K562 (cell line): ENCODE measurements around the gene NXN. TPM values are rescaled to one million over a fixed set of nuclear protein-coding genes. Genes with fewer than 3 reads are reported as not detected.

Experiments
- ATAC-seq: fragments of 200-7000 bp; cut with Tn5 transposase; 3 replicates; pipeline ENCODE4 v1.9.1; 2020; ENCODE audit warnings: moderate library complexity
- BruUV-seq: library from RNA; stranded (reverse); fragments of 400-500 nt; replicated peaks from 2 replicates; lab custom pipeline; 2021; lab: Mats Ljungman, UMichigan
- CTCF ChIA-PET: fragments of 300-600 bp; formaldehyde crosslinking; extraction: SDS; loops from one replicate; lab custom pipeline; 2021; ENCODE audit warnings: low intra/inter-chr PET ratio; lab: Yijun Ruan, JAX
- POLR2A ChIA-PET: fragments of 300-600, 350-650 bp; sonication (Branson Sonifier 250); formaldehyde crosslinking; extraction: SDS; loops from one replicate; lab custom pipeline; 2021; ENCODE audit warnings: antibody characterized with exemption, inconsistent platforms; lab: Yijun Ruan, JAX
- DNase-seq, 4 experiments: peaks; one replicate each; pipeline versions ENCODE4 v3.0.0 to v3.0.0-alpha.2; 2011 to 2018; ENCODE audit warnings: low spot score in 3 of 4, mixed read lengths in 3 of 4; ENCODE audit errors: extremely low read depth in 1 of 4
- FAIRE-seq: peaks from 2 replicates; lab custom pipeline; 2011; peaks lifted over from hg19 to GRCh38; lab: Jason Lieb, UNC
- H2AFZ ChIP-seq: 2 replicates; pipeline ENCODE4 v1.6.0; 2011; ENCODE audit warnings: low read depth, low read length, control low read depth, inconsistent platforms
- H3K27ac ChIP-seq: fragments of 200-600 bp; 3 replicates; pipeline ENCODE4 v1.8.0; 2011; ENCODE audit warnings: low read depth, mild to moderate bottlenecking, control low read depth, inconsistent platforms, low read length, moderate library complexity, mixed read lengths; ENCODE audit errors: extremely low read depth
- H3K27me3 ChIP-seq, 2 experiments: fragments of 300-600 bp in 1 of 2; 2 replicates in 1 of 2; 3 replicates in 1 of 2; pipeline versions ENCODE4 v1.6.0 to v1.8.0; 2011; ENCODE audit warnings: inconsistent platforms in 2 of 2, low read length in 2 of 2, mild to moderate bottlenecking in 1 of 2, mixed read lengths in 1 of 2, moderate library complexity in 1 of 2; ENCODE audit not compliant: control insufficient read depth in 2 of 2, insufficient read depth in 2 of 2
- H3K36me3 ChIP-seq: fragments of 300-600 bp; 3 replicates; pipeline ENCODE4 v1.8.0; 2011; ENCODE audit warnings: mild to moderate bottlenecking, low read length, inconsistent platforms; ENCODE audit not compliant: control insufficient read depth, insufficient read depth
- H3K4me1 ChIP-seq, 2 experiments: fragments of 200-600 bp in 1 of 2; replicated peaks in 1 of 2; 2 replicates in 1 of 2; 3 replicates in 1 of 2; pipeline versions ENCODE4 v1.5.1 to v1.8.0; 2011; ENCODE audit warnings: inconsistent platforms in 2 of 2, low read length in 2 of 2, mild to moderate bottlenecking in 1 of 2, mixed read lengths in 1 of 2, moderate library complexity in 1 of 2; ENCODE audit not compliant: control insufficient read depth in 2 of 2, insufficient read depth in 2 of 2
- H3K4me2 ChIP-seq: 2 replicates; pipeline ENCODE4 v1.6.1; 2011; ENCODE audit warnings: low read length, control low read depth, inconsistent platforms, mixed read lengths; ENCODE audit not compliant: insufficient read depth
- H3K4me3 ChIP-seq: fragments of 200-600 bp; sonication (generic), shearing (Covaris generic); 2 replicates; pipeline ENCODE4 v1.5.1; 2016; ENCODE audit warnings: control low read depth, inconsistent platforms
- H3K79me2 ChIP-seq: fragments of 200-600 bp; 3 replicates; pipeline ENCODE4 v1.8.0; 2011; ENCODE audit warnings: low read length, inconsistent platforms; ENCODE audit not compliant: control insufficient read depth, insufficient read depth
- H3K9ac ChIP-seq, 2 experiments: 2 replicates each; pipeline versions ENCODE4 v1.6.0 to v1.6.1; 2011; ENCODE audit warnings: low read depth in 2 of 2, low read length in 2 of 2, control low read depth in 1 of 2, inconsistent platforms in 1 of 2, mild to moderate bottlenecking in 1 of 2, mixed read lengths in 1 of 2; ENCODE audit not compliant: insufficient read depth in 1 of 2
- H3K9me1 ChIP-seq: one replicate; pipeline ENCODE4 v1.6.0; 2011; ENCODE audit warnings: inconsistent platforms, mild to moderate bottlenecking, low read length, moderate library complexity; ENCODE audit not compliant: control insufficient read depth, insufficient read depth
- H3K9me3 ChIP-seq: replicated peaks from 2 replicates; pipeline ENCODE4 v1.5.1; 2011; ENCODE audit warnings: low read depth, low read length, inconsistent platforms; ENCODE audit not compliant: control insufficient read depth, insufficient read depth
- H4K20me1 ChIP-seq: replicated peaks from 2 replicates; pipeline ENCODE4 v1.6.1; 2011; ENCODE audit warnings: low read length, inconsistent platforms, mixed read lengths; ENCODE audit not compliant: control insufficient read depth, insufficient read depth
- MAZ ChIP-seq, 2 experiments: fragments of 450-650 bp in 1 of 2; sonication (generic) in 1 of 2; formaldehyde crosslinking; IDR thresholded peaks in 1 of 2; conservative IDR thresholded peaks in 1 of 2; 2 replicates each; pipeline versions ENCODE4 v1.4.0 to v1.5.0; 2020; ENCODE audit warnings: mild to moderate bottlenecking in 1 of 2, missing genetic modification reagents in 1 of 2
- NR1H2 ChIP-seq: sonication (generic); formaldehyde crosslinking; IDR thresholded peaks from 2 replicates; pipeline ENCODE4 v1.4.0; 2020; ENCODE audit warnings: mild to moderate bottlenecking, missing genetic modification reagents
- NR3C1 ChIP-seq: sonication (generic); formaldehyde crosslinking; IDR thresholded peaks from 2 replicates; pipeline ENCODE4 v1.8.1; 2022; ENCODE audit warnings: missing genetic modification reagents
- RBM25 ChIP-seq: fragments of 200-400 bp; formaldehyde crosslinking; IDR thresholded peaks from 2 replicates; pipeline ENCODE4 v1.6.1; 2018; ENCODE audit warnings: low read length, low read depth, moderate library complexity; ENCODE audit not compliant: severe bottlenecking
- TOE1 ChIP-seq, 2 experiments: fragments of 450-650 bp in 1 of 2; sonication (generic) in 1 of 2; formaldehyde crosslinking in 1 of 2; IDR thresholded peaks; 2 replicates each; pipeline versions ENCODE4 v1.7.1 to v1.8.0; 2016 to 2022; ENCODE audit warnings: borderline replicate concordance in 2 of 2, mild to moderate bottlenecking in 2 of 2, antibody characterized with exemption in 1 of 2, inconsistent platforms in 1 of 2, low read depth in 1 of 2, missing genetic modification reagents in 1 of 2, moderate library complexity in 1 of 2
- ZBTB34 ChIP-seq: fragments of 250-450 bp; sonication (Bioruptor Pico); IDR thresholded peaks from 2 replicates; pipeline ENCODE4 v1.8.0; 2021; ENCODE audit warnings: mild to moderate bottlenecking, moderate library complexity
- ZBTB7A ChIP-seq: IDR thresholded peaks from 2 replicates; pipeline ENCODE4 v1.6.1; 2011; ENCODE audit warnings: low read depth, mild to moderate bottlenecking, low read length, moderate library complexity, borderline replicate concordance; ENCODE audit not compliant: control insufficient read depth
- WGBS: fragments of 100-300 bp; shearing (Covaris generic); methylation state at CpG from one replicate; pipeline ENCODE4 v1.1.6; 2016; ENCODE audit warnings: low coverage, mixed read lengths; ENCODE audit not compliant: insufficient coverage; ENCODE audit errors: missing lambda C conversion rate; 5-methylcytosine and 5-hydroxymethylcytosine counted together
- in situ Hi-C: fragments of 300-500 bp; cut with MboI; formaldehyde crosslinking; loops from 4 replicates; pipeline ENCODE4 v1.15.0; 2018; ENCODE audit warnings: inconsistent platforms, mixed read lengths
- intact Hi-C: fragments of 100-400 bp; cut with micrococcal nuclease; formaldehyde crosslinking; loops from 2 replicates; pipeline ENCODE4 v1.14.2; 2022
- polyA plus RNA-seq, 8 experiments: library from polyadenylated mRNA; depleted of rRNA in 4 of 8; stranded (reverse) in 5 of 8; unstranded in 3 of 8; fragments of >200 nt; fragmentation: Nextera tagmentation in 2 of 8; fragmentation: Illumina TruSeq in 1 of 8; extraction: Ambion mirVana in 2 of 8; extraction: Trizol in 1 of 8; gene quantifications; 2 replicates each; pipeline versions ENCODE4 v1.2.1 to v1.2.3, GENCODE V29; 2011 to 2014; ENCODE audit warnings: inconsistent platforms in 1 of 8, missing spikeins in 1 of 8
- total RNA-seq, 7 experiments: library from RNA; depleted of rRNA in 6 of 7; stranded (reverse); fragments of >200 nt in 6 of 7; fragmentation: Illumina TruSeq in 2 of 7; extraction: Trizol in 2 of 7; gene quantifications; 2 replicates each; pipeline versions ENCODE4 v1.2.1 to v1.2.3, GENCODE V29; 2011 to 2021; ENCODE audit warnings: low replicate concordance in 1 of 7
- TF ChIP-seq, protein P1 (sequence below), 2 experiments: fragments of 450-650 bp; IDR thresholded peaks; 2 replicates each; pipeline ENCODE4 v1.6.1; 2016; ENCODE audit warnings: mild to moderate bottlenecking in 2 of 2, borderline replicate concordance in 1 of 2, low read depth in 1 of 2, moderate library complexity in 1 of 2

Gene NXN
- total and polyA plus RNA-seq, 9 of the 15 experiments (the other 6 are each of a cell fraction or from before 2014, with no cell fraction given) = 0.08 to 0.39 (median 0.29) TPM; not detected in 5

GRCh38 chr17:973053-973452 lies 6.5 kb downstream of the NXN start:
- intact Hi-C loops (no loop called here), in situ Hi-C loops (loop anchor here (10.0 kb wide), 1 partner anchor 88 kb away; no protein-coding TSS in a partner anchor)
- H3K36me3 ChIP-seq = no peaks in the 10 kb centered on the region
- no peaks in the 10 kb centered on the region; a peak in 1 of 5 replicates for H3K4me1 ChIP-seq
- no peak overlapping the region for H3K4me2 ChIP-seq
- no peak overlapping the region for H3K4me3 ChIP-seq
- no peak for FAIRE-seq
- H3K79me2 ChIP-seq = no peaks in the 10 kb centered on the region
- no peak for DNase-seq
- no peak overlapping the region for H2AFZ ChIP-seq
- H4K20me1 ChIP-seq = 0 out of 2 replicates have a peak, but pooled peaks cover 5% of the 10 kb centered on the region
- ChIA-PET POLR2A (no interaction called here), CTCF (no interaction called here)
- 8% methylated on average over 12 of the region's 12 CpGs for WGBS
- H3K27ac ChIP-seq = no peak overlapping the region
- no TSS peak for BruUV-seq
- H3K9me1 ChIP-seq = no peaks in the 10 kb centered on the region
- H3K9ac ChIP-seq = no peak overlapping the region
- no peaks in the 10 kb centered on the region for H3K9me3 ChIP-seq
- ATAC-seq = no peak
- H3K27me3 ChIP-seq = peaks cover 15 to 47% of the 10 kb centered on the region in 2 experiments; a peak in 4 of 5 replicates
- TF ChIP-seq, protein P1, sequence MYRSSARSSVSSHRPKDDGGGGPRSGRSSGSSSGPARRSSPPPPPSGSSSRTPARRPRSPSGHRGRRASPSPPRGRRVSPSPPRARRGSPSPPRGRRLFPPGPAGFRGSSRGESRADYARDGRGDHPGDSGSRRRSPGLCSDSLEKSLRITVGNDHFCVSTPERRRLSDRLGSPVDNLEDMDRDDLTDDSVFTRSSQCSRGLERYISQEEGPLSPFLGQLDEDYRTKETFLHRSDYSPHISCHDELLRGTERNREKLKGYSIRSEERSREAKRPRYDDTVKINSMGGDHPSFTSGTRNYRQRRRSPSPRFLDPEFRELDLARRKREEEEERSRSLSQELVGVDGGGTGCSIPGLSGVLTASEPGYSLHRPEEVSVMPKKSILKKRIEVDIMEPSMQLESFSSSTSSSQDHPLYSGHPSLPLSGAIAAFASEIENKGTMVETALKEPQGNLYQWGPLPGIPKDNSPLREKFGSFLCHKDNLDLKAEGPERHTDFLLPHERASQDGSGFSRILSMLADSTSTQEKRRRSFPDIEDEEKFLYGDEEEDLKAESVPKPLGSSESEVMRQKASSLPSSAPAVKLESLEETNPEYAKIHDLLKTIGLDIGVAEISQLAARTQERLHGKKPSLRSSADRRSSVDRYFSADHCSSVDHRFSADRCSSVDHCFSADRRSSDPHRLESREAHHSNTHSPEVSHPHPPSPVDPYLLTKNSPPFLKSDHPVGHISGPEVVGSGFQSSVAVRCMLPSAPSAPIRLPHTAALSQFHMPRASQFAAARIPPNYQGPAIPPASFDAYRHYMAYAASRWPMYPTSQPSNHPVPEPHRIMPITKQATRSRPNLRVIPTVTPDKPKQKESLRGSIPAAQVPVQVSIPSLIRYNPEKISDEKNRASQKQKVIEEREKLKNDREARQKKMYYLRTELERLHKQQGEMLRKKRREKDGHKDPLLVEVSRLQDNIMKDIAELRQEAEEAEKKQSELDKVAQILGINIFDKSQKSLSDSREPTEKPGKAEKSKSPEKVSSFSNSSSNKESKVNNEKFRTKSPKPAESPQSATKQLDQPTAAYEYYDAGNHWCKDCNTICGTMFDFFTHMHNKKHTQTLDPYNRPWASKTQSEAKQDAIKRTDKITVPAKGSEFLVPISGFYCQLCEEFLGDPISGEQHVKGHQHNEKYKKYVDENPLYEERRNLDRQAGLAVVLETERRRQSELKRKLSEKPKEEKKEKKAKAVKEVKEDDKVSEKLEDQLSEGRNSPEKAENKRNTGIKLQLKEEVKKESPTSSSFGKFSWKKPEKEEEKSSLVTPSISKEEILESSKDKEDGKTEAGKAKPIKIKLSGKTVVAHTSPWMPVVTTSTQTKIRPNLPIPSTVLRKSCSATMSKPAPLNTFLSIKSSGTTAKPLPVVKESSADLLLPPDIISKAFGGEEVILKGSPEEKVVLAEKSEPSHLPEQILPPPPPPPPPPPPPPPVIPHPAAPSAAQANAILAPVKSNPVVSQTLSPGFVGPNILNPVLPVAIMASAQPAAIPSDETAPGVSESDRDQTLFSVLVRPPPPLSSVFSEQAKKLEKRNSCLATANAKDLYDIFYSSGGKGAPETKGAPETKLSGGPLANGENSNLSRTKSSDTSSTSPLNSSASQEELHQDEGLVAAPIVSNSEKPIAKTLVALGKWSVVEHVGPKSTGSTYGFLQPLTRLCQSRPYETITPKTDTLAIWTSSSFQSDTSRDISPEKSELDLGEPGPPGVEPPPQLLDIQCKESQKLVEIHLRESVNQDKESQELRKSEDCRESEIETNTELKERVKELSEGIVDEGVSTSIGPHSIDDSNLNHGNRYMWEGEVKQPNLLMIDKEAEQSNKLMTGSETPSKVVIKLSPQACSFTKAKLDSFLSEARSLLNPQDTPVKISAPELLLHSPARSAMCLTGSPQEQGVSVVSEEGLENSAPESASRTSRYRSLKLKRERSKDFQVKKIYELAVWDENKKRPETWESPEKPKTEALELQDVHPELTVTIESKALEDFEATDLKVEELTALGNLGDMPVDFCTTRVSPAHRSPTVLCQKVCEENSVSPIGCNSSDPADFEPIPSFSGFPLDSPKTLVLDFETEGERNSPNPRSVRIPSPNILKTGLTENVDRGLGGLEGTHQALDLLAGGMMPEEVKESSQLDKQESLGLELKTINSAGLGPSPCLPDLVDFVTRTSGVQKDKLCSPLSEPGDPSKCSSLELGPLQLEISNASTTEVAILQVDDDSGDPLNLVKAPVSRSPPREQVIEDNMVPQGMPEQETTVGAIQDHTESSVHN (IDR thresholded peaks at IDR 0.05; ENCODE audit: borderline replicate concordance in 1 of 2, low read depth in 1 of 2) = no peak
- TF ChIP-seq ZBTB7A = no peak
- TF ChIP-seq ZBTB34 (CRISPR knock-in tag) = no peak
- TF ChIP-seq NR3C1 = no peak
- no peak for TF ChIP-seq NR1H2 (CRISPR knock-in tag)
- no peak for TF ChIP-seq RBM25
- no peak for TF ChIP-seq TOE1 (IDR thresholded peaks at IDR 0.05; ENCODE audit: borderline replicate concordance)
- TF ChIP-seq TOE1 (CRISPR knock-in tag; IDR thresholded peaks at IDR 0.05; ENCODE audit: borderline replicate concordance, low read depth) = no peak
- TF ChIP-seq MAZ (CRISPR knock-in tag; conservative IDR thresholded peaks at IDR 0.05 in 1 of 2, IDR thresholded peaks at IDR 0.05 in 1 of 2) = no peak
